IMR-90 (cell line): ENCODE data around the gene SOS1. TPM values are rescaled to one million over a fixed set of nuclear protein-coding genes. Genes with fewer than 3 reads are reported as not detected.

Source experiments
- ATAC-seq: fragments of 200-7000 bp; cut with Tn5 transposase; 2 replicates; pipeline ENCODE4 v1.9.1; 2020; ENCODE audit warnings: low read depth, mild to moderate bottlenecking, moderate library complexity
- BruUV-seq: library from RNA; stranded (reverse); fragments of 400-500 nt; replicated peaks from 2 replicates; lab custom pipeline; 2021; lab: Mats Ljungman, UMichigan
- CTCF ChIA-PET: fragments of 300-600 bp; formaldehyde crosslinking; extraction: SDS; loops from one replicate; lab custom pipeline; 2021; ENCODE audit warnings: antibody characterized with exemption; lab: Yijun Ruan, JAX
- POLR2A ChIA-PET: fragments of 300-600 bp; sonication (Branson Sonifier 250); formaldehyde crosslinking; loops from one replicate; lab custom pipeline; 2022; ENCODE audit warnings: antibody characterized with exemption; ENCODE audit not compliant: unreplicated experiment; lab: Charles Lee
- DNase-seq: peaks from one replicate; pipeline ENCODE4 v3.0.0; 2013
- H2AFZ ChIP-seq: replicated peaks from 2 replicates; pipeline ENCODE3; 2013; ENCODE audit warnings: low read length, mild to moderate bottlenecking; ENCODE audit not compliant: poor library complexity
- H2AK5ac ChIP-seq: 2 replicates; pipeline ENCODE4 v1.6.1; 2013; ENCODE audit warnings: low read depth, low read length, inconsistent platforms
- H2AK9ac ChIP-seq: replicated peaks from 2 replicates; pipeline ENCODE3; 2013; ENCODE audit warnings: mild to moderate bottlenecking, low read depth, low read length, moderate library complexity; ENCODE audit not compliant: poor library complexity
- H2BK120ac ChIP-seq: 2 replicates; pipeline ENCODE4 v1.6.1; 2013; ENCODE audit warnings: low read depth, low read length, inconsistent platforms
- H2BK15ac ChIP-seq: 3 replicates; pipeline ENCODE4 v1.6.1; 2013; ENCODE audit warnings: low read depth, low read length, inconsistent platforms
- H2BK20ac ChIP-seq: 2 replicates; pipeline ENCODE4 v1.6.1; 2013; ENCODE audit warnings: low read depth, mild to moderate bottlenecking, inconsistent platforms, low read length, moderate library complexity
- H2BK5ac ChIP-seq: 2 replicates; pipeline ENCODE4 v1.6.1; 2013; ENCODE audit warnings: mild to moderate bottlenecking, low read depth, low read length, inconsistent platforms; ENCODE audit not compliant: poor library complexity, severe bottlenecking
- H3K14ac ChIP-seq: replicated peaks from 2 replicates; pipeline ENCODE4 v1.6.1; 2013; ENCODE audit warnings: low read depth, low read length, inconsistent platforms
- H3K18ac ChIP-seq: 2 replicates; pipeline ENCODE4 v1.6.1; 2013; ENCODE audit warnings: low read depth, low read length, control low read depth
- H3K23ac ChIP-seq: 2 replicates; pipeline ENCODE4 v1.6.1; 2013; ENCODE audit warnings: low read depth, low read length, inconsistent platforms
- H3K27ac ChIP-seq: 2 replicates; pipeline ENCODE4 v1.5.1; 2013; ENCODE audit warnings: mild to moderate bottlenecking, control low read depth, low read length; ENCODE audit not compliant: insufficient read depth
- H3K27me3 ChIP-seq: 2 replicates; pipeline ENCODE4 v1.6.1; 2013; ENCODE audit warnings: low read length; ENCODE audit not compliant: control insufficient read depth, insufficient read depth
- H3K36me3 ChIP-seq: 2 replicates; pipeline ENCODE4 v1.6.1; 2013; ENCODE audit warnings: low read length, mixed read lengths; ENCODE audit not compliant: control insufficient read depth, insufficient read depth
- H3K4ac ChIP-seq: 2 replicates; pipeline ENCODE4 v1.6.1; 2013; ENCODE audit warnings: low read depth, low read length, inconsistent platforms
- H3K4me1 ChIP-seq: 2 replicates; pipeline ENCODE4 v1.6.1; 2013; ENCODE audit warnings: low read length, mixed read lengths; ENCODE audit not compliant: control insufficient read depth, insufficient read depth
- H3K4me2 ChIP-seq: 2 replicates; pipeline ENCODE4 v1.6.1; 2013; ENCODE audit warnings: low read depth, mild to moderate bottlenecking, control low read depth, low read length, moderate library complexity
- H3K4me3 ChIP-seq: 2 replicates; pipeline ENCODE4 v1.5.1; 2013; ENCODE audit warnings: low read depth, mild to moderate bottlenecking, control low read depth, low read length, moderate library complexity; ENCODE audit not compliant: insufficient read depth
- H3K56ac ChIP-seq: 2 replicates; pipeline ENCODE4 v1.6.1; 2013; ENCODE audit warnings: low read length, inconsistent platforms; ENCODE audit not compliant: insufficient read depth; ENCODE audit errors: extremely low read depth
- H3K79me1 ChIP-seq, 2 experiments: 2 replicates each; pipeline ENCODE4 v1.6.1; 2013; ENCODE audit warnings: low read length in 2 of 2, inconsistent platforms in 1 of 2, low read depth in 1 of 2
- H3K9ac ChIP-seq: 2 replicates; pipeline ENCODE4 v1.6.1; 2013; ENCODE audit warnings: low read depth, low read length, control low read depth
- H3K9me1 ChIP-seq: 2 replicates; pipeline ENCODE4 v1.6.1; 2013; ENCODE audit warnings: low read length, inconsistent platforms; ENCODE audit not compliant: insufficient read depth
- H3K9me3 ChIP-seq: 2 replicates; pipeline ENCODE4 v1.6.1; 2013; ENCODE audit warnings: low read length; ENCODE audit not compliant: control insufficient read depth, insufficient read depth
- H4K20me1 ChIP-seq: 2 replicates; pipeline ENCODE4 v1.6.1; 2013; ENCODE audit warnings: low read length, inconsistent platforms; ENCODE audit not compliant: insufficient read depth
- H4K5ac ChIP-seq: 2 replicates; pipeline ENCODE4 v1.6.1; 2013; ENCODE audit warnings: mild to moderate bottlenecking, low read depth, low read length, control low read depth
- H4K8ac ChIP-seq, 2 experiments: 2 replicates each; pipeline ENCODE4 v1.6.1; 2013; ENCODE audit warnings: low read depth in 2 of 2, low read length in 2 of 2, control low read depth in 1 of 2, inconsistent platforms in 1 of 2
- H4K91ac ChIP-seq: 2 replicates; pipeline ENCODE4 v1.6.1; 2013; ENCODE audit warnings: low read depth, low read length, inconsistent platforms; ENCODE audit not compliant: insufficient read depth
- BHLHE40 ChIP-seq: fragments of 150-350 bp; IDR thresholded peaks from 2 replicates; pipeline ENCODE4 v1.6.1; 2016; ENCODE audit warnings: mild to moderate bottlenecking, low read depth, low read length
- CTCF ChIP-seq: conservative IDR thresholded peaks from 2 replicates; pipeline ENCODE4 v1.5.1; 2012; ENCODE audit warnings: mild to moderate bottlenecking, low read depth, low read length, improper control_type of control experiment
- ELK1 ChIP-seq: fragments of 150-350 bp; IDR thresholded peaks from 2 replicates; pipeline ENCODE4 v1.6.1; 2016; ENCODE audit warnings: low read depth, mild to moderate bottlenecking, low read length, moderate library complexity, borderline replicate concordance
- MAZ ChIP-seq: IDR thresholded peaks from 2 replicates; pipeline ENCODE4 v1.6.1; 2012; ENCODE audit warnings: low read depth, mild to moderate bottlenecking, low read length, improper control_type of control experiment, moderate library complexity, borderline replicate concordance
- MXI1 ChIP-seq: IDR thresholded peaks from 2 replicates; pipeline ENCODE4 v1.6.1; 2012; ENCODE audit warnings: low read depth, mild to moderate bottlenecking, low read length, moderate library complexity, borderline replicate concordance
- POLR2A ChIP-seq: IDR thresholded peaks from 2 replicates; pipeline ENCODE4 v1.6.1; 2012; ENCODE audit warnings: mild to moderate bottlenecking, low read depth, low read length
- WGBS, 2 experiments: methylation state at CpG; one replicate each; pipeline versions ENCODE4 v1.1.5 to v1.1.7; 2013; ENCODE audit warnings: missing lambda C conversion rate in 2 of 2; ENCODE audit not compliant: insufficient read length in 1 of 2; ENCODE audit errors: extremely low coverage in 2 of 2; 5-methylcytosine and 5-hydroxymethylcytosine counted together
- dilution Hi-C: fragments of 300-500 bp; cut with HindIII; formaldehyde crosslinking; loops from one replicate; pipeline ENCODE4 v1.14.3; 2018; ENCODE audit warnings: low sequenced_read_pairs; ENCODE audit not compliant: unreplicated experiment
- in situ Hi-C: fragments of 300-500 bp; cut with MboI; formaldehyde crosslinking; loops from 3 replicates; pipeline ENCODE4 v1.14.3; 2019; ENCODE audit warnings: low sequenced_read_pairs, inconsistent platforms, mixed read lengths
- intact Hi-C: fragments of 100-400 bp; cut with micrococcal nuclease; formaldehyde crosslinking; loops from 2 replicates; pipeline ENCODE4 v1.10.0; 2022
- polyA plus RNA-seq, 3 experiments: library from polyadenylated mRNA; depleted of rRNA; stranded (reverse); fragments of >200 nt; gene quantifications; 2 replicates each; pipeline ENCODE4 v1.2.3, GENCODE V29; 2012; ENCODE audit warnings: low replicate concordance in 1 of 3
- total RNA-seq: library from RNA; depleted of rRNA; stranded (reverse); fragments of >200 nt; gene quantifications from 2 replicates; pipeline ENCODE4 v1.2.3, GENCODE V29; 2012

The SOS1 gene
- total and polyA plus RNA-seq, 2 of the 4 experiments (the other 2 are of a cell fraction), result 8.2 to 11.2 TPM

GRCh38 chr2:39124000-39124745 lies 3.3 kb upstream of the SOS1 start:
- no TSS peak for BruUV-seq
- ChIA-PET POLR2A (interaction anchor here (0.5 kb wide), 1 partner anchor 1645 kb away, joined by 6 read pairs; no protein-coding TSS in a partner anchor), CTCF (interaction anchor here (0.7 to 1.0 kb wide), 2 partner anchors 65 to 105 kb away, joined by 3 to 4 read pairs; no protein-coding TSS in a partner anchor)
- no peaks in the 10 kb centered on the region for H3K9me3 ChIP-seq
- peak overlapping the region; percentile 88 for H3K27ac ChIP-seq
- peak overlapping the region; percentile 93 for H3K23ac ChIP-seq
- peak overlapping the region; percentile 95 for H2AFZ ChIP-seq
- peak overlapping the region; percentile 93 for H4K5ac ChIP-seq
- peak; percentile 93 for DNase-seq
- peak overlapping the region; percentile 79 for H2BK5ac ChIP-seq
- intact Hi-C loops (loop anchor here (2.0 kb wide), 1 partner anchor 55 kb away; no protein-coding TSS in a partner anchor), in situ Hi-C loops (no loop called here), dilution Hi-C loops (no loop called here)
- H4K20me1 ChIP-seq, result peaks cover 8% of the 10 kb centered on the region
- H2BK120ac ChIP-seq, result peak overlapping the region; percentile 43
- peaks cover 8% of the 10 kb centered on the region for H3K9me1 ChIP-seq
- peak overlapping the region; percentile 81 for H3K4me3 ChIP-seq
- peaks cover 5 to 28% of the 10 kb centered on the region in 2 experiments; a peak in 3 of 4 replicates for H3K79me1 ChIP-seq
- 0 out of 3 replicates have a peak overlapping the region, but pooled peaks have one; percentile 13 for H2BK15ac ChIP-seq
- H3K18ac ChIP-seq, result peak overlapping the region; percentile 55
- H3K9ac ChIP-seq, result peak overlapping the region; percentile 96
- peak overlapping the region; percentile 84 for H3K4me2 ChIP-seq
- peak overlapping the region; percentile 86 for H3K4ac ChIP-seq
- TF ChIP-seq MAZ, result peak; percentile 68; the same call in 1 of the 2 replicates
- TF ChIP-seq CTCF, result peak; percentile 36; the same call in 1 of the 2 replicates
- 0 out of 2 replicates have a peak, but pooled peaks have one; percentile 45 for TF ChIP-seq MXI1
- peak; percentile 56; the same call in 1 of the 2 replicates for TF ChIP-seq BHLHE40
- TF ChIP-seq ELK1, result no peak
- TF ChIP-seq POLR2A, result peak; percentile 54; the same call in 1 of the 2 replicates
- peak overlapping the region; percentile 95 for H2AK5ac ChIP-seq
- peak overlapping the region; percentile 92 to 100 for H4K8ac ChIP-seq
- H3K14ac ChIP-seq, result peak overlapping the region; percentile 93
- no peaks in the 10 kb centered on the region for H3K27me3 ChIP-seq
- no peaks in the 10 kb centered on the region for H3K36me3 ChIP-seq
- peak overlapping the region; percentile 67 for H3K56ac ChIP-seq
- H2BK20ac ChIP-seq, result no peak overlapping the region
- H2AK9ac ChIP-seq, result peak overlapping the region; percentile 72
- 1% methylated on average over 27 of the region's 58 CpGs; no CpG with 5 or more reads in 1 of the 2 experiments for WGBS, 2 experiments
- peak; percentile 82 for ATAC-seq
- peak overlapping the region; percentile 85 for H4K91ac ChIP-seq
- peaks cover 3% of the 10 kb centered on the region for H3K4me1 ChIP-seq
